Ureter (tissue), 1 donor: ENCODE data around the gene OMA1. TPM values are rescaled to one million over a fixed set of nuclear protein-coding genes. Genes with fewer than 3 reads are reported as not detected.

ENCODE experiments used
- DNase-seq: peaks from one replicate; pipeline ENCODE4 v3.0.0-alpha.2; 2020; ENCODE audit warnings: low spot score
- total RNA-seq: library from RNA; stranded (reverse); gene quantifications from one replicate; pipeline ENCODE4 v1.2.4, GENCODE V29; 2023
- donor health status: DM: yes; HTN: yes; CAD: no.

OMA1 gene
- total RNA-seq, 1 donor from 2014 or later, result 50.8 TPM

DNA sequence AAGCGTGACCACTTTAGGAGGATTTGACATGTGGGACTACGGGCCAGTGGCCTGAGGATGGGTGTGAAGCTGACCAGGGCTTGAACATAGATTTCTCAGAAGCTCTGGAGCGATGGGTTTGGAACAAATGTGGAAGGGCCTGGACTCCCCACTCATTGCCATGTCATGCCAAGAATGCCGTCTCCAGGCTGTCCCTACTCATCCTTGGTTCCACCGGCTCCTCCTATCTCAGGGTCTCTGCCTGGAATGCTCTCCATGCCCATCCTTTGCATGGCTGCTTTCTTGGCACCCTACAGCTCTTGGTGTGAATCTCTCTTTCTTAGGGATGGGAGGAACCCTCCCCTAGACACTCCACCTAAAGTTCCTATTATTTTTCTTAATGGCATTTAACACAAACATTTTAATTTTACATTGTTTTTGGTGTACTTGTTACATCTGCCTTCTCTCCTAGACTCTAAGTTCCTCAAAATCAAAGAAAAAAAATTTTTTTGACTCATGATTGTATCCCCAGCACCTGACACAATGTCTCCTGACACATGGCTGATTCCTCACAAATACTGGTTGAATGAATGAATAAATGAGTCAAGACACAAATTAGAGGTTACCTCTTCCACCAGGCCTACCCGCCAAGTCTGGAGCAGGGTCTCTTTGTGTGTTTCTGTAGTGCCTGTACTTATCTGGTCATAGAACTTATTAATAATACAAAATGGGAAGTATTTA, 114.5 kb downstream of the OMA1 start:
- no peak for DNase-seq

Other genes starting within 250 kb of the OMA1 start
- 549 TPM for gene TACSTD2, start 30.5 kb upstream of the OMA1 start, total RNA-seq
- 52.9 TPM for gene MYSM1, start 153.3 kb upstream of the OMA1 start, total RNA-seq
- 37.9 TPM for gene JUN, start 237.3 kb upstream of the OMA1 start, total RNA-seq